Neural progenitor cell (in vitro differentiated cells): ENCODE data around the gene KDM5C.

Experiments used
- CTCF ChIP-seq: fragments of 200-600 bp; sonication (generic); IDR thresholded peaks from 2 replicates; pipeline ENCODE4 v1.5.1; 2017; ENCODE audit warnings: antibody characterized with exemption, mild to moderate bottlenecking
- EZH2phosphoT487 ChIP-seq: fragments of 200-600 bp; sonication (generic); IDR thresholded peaks from 2 replicates; pipeline ENCODE4 v1.6.1; 2017; ENCODE audit warnings: antibody characterized with exemption

- TF ChIP-seq CTCF (no peak), EZH2phosphoT487 (no peak)
These were observed 41.0 kb upstream of the KDM5C start for GRCh38 chrX:53265771-53266574.
